ENCODE measurements around the gene COL28A1.

The COL28A1 gene

GRCh38 chr7:7554021-7554432 lies 18.4 kb upstream of the COL28A1 start:
- Histone ChIP-seq H4K20me1 (ENCODE audit: insufficient read depth, low read length) (no peaks in the 10 kb centered on the region), H3K4me1 (ENCODE audit: insufficient read depth, low read length) (no peaks in the 10 kb centered on the region), H3K79me2 (ENCODE audit: insufficient read depth, low read length) (no peaks in the 10 kb centered on the region), H3K4me3 (ENCODE audit: low read depth in 1 of 2, low read length in 2 of 2) (no peak overlapping the region), H3K9ac (ENCODE audit: low read depth, low read length) (no peak overlapping the region), H3K27me3 (ENCODE audit: insufficient read depth, low read length, poor library complexity) (no peaks in the 10 kb centered on the region), H3K9me3 (ENCODE audit: insufficient read depth, low read length, severe bottlenecking) (peaks cover 3% of the 10 kb centered on the region), H3K36me3 (ENCODE audit: insufficient read depth, low read length) (no peaks in the 10 kb centered on the region), H3K4me2 (ENCODE audit: insufficient read depth, low read length) (no peak overlapping the region), H2AFZ (ENCODE audit: low read depth, low read length) (no peak overlapping the region), H3K27ac (ENCODE audit: low read length) (no peak overlapping the region)
- ATAC-seq (ENCODE audit: insufficient read depth, low read depth) (no peak), DNase-seq (no peak)
- TF ChIP-seq EZH2 (IDR thresholded peaks at IDR 0.05; ENCODE audit: borderline replicate concordance, low read depth, low read length, severe bottlenecking): no peak
- no peak for TF ChIP-seq CTCF (IDR thresholded peaks at IDR 0.05; ENCODE audit: borderline replicate concordance, extremely low read depth, low read length, poor library complexity, severe bottlenecking)

- Histone ChIP-seq H3K9ac (ENCODE audit: low read depth, low read length) (no peak overlapping the region), H3K4me1 (ENCODE audit: insufficient read depth, low read length) (no peaks in the 10 kb centered on the region), H3K27ac (ENCODE audit: low read length) (no peak overlapping the region), H4K20me1 (ENCODE audit: insufficient read depth, low read length) (no peaks in the 10 kb centered on the region), H2AFZ (ENCODE audit: low read depth, low read length) (no peak overlapping the region), H3K27me3 (ENCODE audit: insufficient read depth, low read length, poor library complexity) (no peaks in the 10 kb centered on the region), H3K79me2 (ENCODE audit: insufficient read depth, low read length) (no peaks in the 10 kb centered on the region), H3K36me3 (ENCODE audit: insufficient read depth, low read length) (no peaks in the 10 kb centered on the region), H3K9me3 (ENCODE audit: insufficient read depth, low read length, severe bottlenecking) (peaks cover 3% of the 10 kb centered on the region), H3K4me3 (ENCODE audit: low read depth in 1 of 2, low read length in 2 of 2) (no peak overlapping the region), H3K4me2 (ENCODE audit: insufficient read depth, low read length) (no peak overlapping the region)
- ATAC-seq (ENCODE audit: insufficient read depth, low read depth) (no peak), DNase-seq (no peak)
- TF ChIP-seq CTCF (IDR thresholded peaks at IDR 0.05; ENCODE audit: borderline replicate concordance, extremely low read depth, low read length, poor library complexity, severe bottlenecking) (no peak), EZH2 (IDR thresholded peaks at IDR 0.05; ENCODE audit: borderline replicate concordance, low read depth, low read length, severe bottlenecking) (no peak)
Observed at GRCh38 chr7:7553386-7553785, 17.7 kb upstream of the COL28A1 start.

- Histone ChIP-seq H4K20me1 (ENCODE audit: insufficient read depth, low read length) (no peaks in the 10 kb centered on the region), H3K27ac (ENCODE audit: low read length) (no peak overlapping the region), H3K27me3 (ENCODE audit: insufficient read depth, low read length, poor library complexity) (no peaks in the 10 kb centered on the region), H3K9ac (ENCODE audit: low read depth, low read length) (no peak overlapping the region), H3K9me3 (ENCODE audit: insufficient read depth, low read length, severe bottlenecking) (no peaks in the 10 kb centered on the region), H2AFZ (ENCODE audit: low read depth, low read length) (no peak overlapping the region), H3K36me3 (ENCODE audit: insufficient read depth, low read length) (no peaks in the 10 kb centered on the region), H3K4me3 (ENCODE audit: low read depth in 1 of 2, low read length in 2 of 2) (no peak overlapping the region), H3K4me1 (ENCODE audit: insufficient read depth, low read length) (no peaks in the 10 kb centered on the region), H3K79me2 (ENCODE audit: insufficient read depth, low read length) (no peaks in the 10 kb centered on the region), H3K4me2 (ENCODE audit: insufficient read depth, low read length) (no peak overlapping the region)
- ATAC-seq (ENCODE audit: insufficient read depth, low read depth): no peak
- TF ChIP-seq CTCF (IDR thresholded peaks at IDR 0.05; ENCODE audit: borderline replicate concordance, extremely low read depth, low read length, poor library complexity, severe bottlenecking): no peak
- no peak for TF ChIP-seq EZH2 (IDR thresholded peaks at IDR 0.05; ENCODE audit: borderline replicate concordance, low read depth, low read length, severe bottlenecking)
- no peak for DNase-seq
Observed at GRCh38 chr7:7552199-7552598, 16.5 kb upstream of the COL28A1 start.

GRCh38 chr7:7550663-7551062 lies 15.0 kb upstream of the COL28A1 start:
- no peak overlapping the region for H3K9ac ChIP-seq (ENCODE audit: low read depth, low read length)
- no peaks in the 10 kb centered on the region for H3K4me1 ChIP-seq (ENCODE audit: insufficient read depth, low read length)
- no peak for TF ChIP-seq EZH2 (IDR thresholded peaks at IDR 0.05; ENCODE audit: borderline replicate concordance, low read depth, low read length, severe bottlenecking)
- no peak for TF ChIP-seq CTCF (IDR thresholded peaks at IDR 0.05; ENCODE audit: borderline replicate concordance, extremely low read depth, low read length, poor library complexity, severe bottlenecking)
- H3K79me2 ChIP-seq (ENCODE audit: insufficient read depth, low read length): no peaks in the 10 kb centered on the region
- DNase-seq (no peak), ATAC-seq (ENCODE audit: insufficient read depth, low read depth) (no peak)
- H3K4me2 ChIP-seq (ENCODE audit: insufficient read depth, low read length): no peak overlapping the region
- H3K36me3 ChIP-seq (ENCODE audit: insufficient read depth, low read length): no peaks in the 10 kb centered on the region
- H2AFZ ChIP-seq (ENCODE audit: low read depth, low read length): no peak overlapping the region
- no peaks in the 10 kb centered on the region for H3K27me3 ChIP-seq (ENCODE audit: insufficient read depth, low read length, poor library complexity)
- no peak overlapping the region for H3K4me3 ChIP-seq (ENCODE audit: low read depth in 1 of 2, low read length in 2 of 2)
- no peaks in the 10 kb centered on the region for H4K20me1 ChIP-seq (ENCODE audit: insufficient read depth, low read length)
- no peak overlapping the region for H3K27ac ChIP-seq (ENCODE audit: low read length)
- no peaks in the 10 kb centered on the region for H3K9me3 ChIP-seq (ENCODE audit: insufficient read depth, low read length, severe bottlenecking)
